Activated CD8-positive, alpha-beta memory T cell treated with anti-CD3 and anti-CD28 coated beads, Interleukin-2, amount 50 U/mL, for 24 hours (primary cell): ENCODE data around the gene FBP1.

Experiments used
- DNase-seq: peaks from one replicate; pipeline ENCODE4 v3.0.0-alpha.2; 2020; ENCODE audit errors: extremely low read depth

The FBP1 gene

GRCh38 chr9:94656200-94656599 is 16.9 kb upstream of the FBP1 start:
- no peak for DNase-seq

- no peak for DNase-seq
Observed at GRCh38 chr9:94655739-94656138, 16.4 kb upstream of the FBP1 start.

GRCh38 chr9:94654165-94654894 is 15.0 kb upstream of the FBP1 start:
- DNase-seq: no peak

- no peak for DNase-seq
Observed at GRCh38 chr9:94650949-94651348, 11.6 kb upstream of the FBP1 start.

GRCh38 chr9:94649100-94649819 is 9.9 kb upstream of the FBP1 start:
- no peak for DNase-seq

- DNase-seq: no peak
Observed at GRCh38 chr9:94648185-94648584, 8.9 kb upstream of the FBP1 start.

GRCh38 chr9:94645901-94646300 is 6.6 kb upstream of the FBP1 start:
- no peak for DNase-seq

GRCh38 chr9:94644543-94644942 is 5.2 kb upstream of the FBP1 start:
- DNase-seq: no peak

- DNase-seq: no peak
Observed at GRCh38 chr9:94643741-94644140, 4.4 kb upstream of the FBP1 start.

- DNase-seq: no peak
Observed at GRCh38 chr9:94643176-94643575, 3.9 kb upstream of the FBP1 start.

GRCh38 chr9:94642501-94642900 is 3.2 kb upstream of the FBP1 start:
- no peak for DNase-seq

- no peak for DNase-seq
Observed at GRCh38 chr9:94639999-94640376, 670 bp upstream of the FBP1 start.

GRCh38 chr9:94638335-94639060 is 820 bp downstream of the FBP1 start:
- DNase-seq: no peak

- no peak for DNase-seq
Observed at GRCh38 chr9:94632737-94633136, 6.6 kb downstream of the FBP1 start.

- DNase-seq: no peak
Observed at GRCh38 chr9:94631599-94631998, 7.7 kb downstream of the FBP1 start.

- no peak for DNase-seq
Observed at GRCh38 chr9:94630833-94631232, 8.5 kb downstream of the FBP1 start.

GRCh38 chr9:94630281-94630680 is 9.0 kb downstream of the FBP1 start:
- no peak for DNase-seq

- DNase-seq: no peak
Observed at GRCh38 chr9:94627287-94627686, 12.0 kb downstream of the FBP1 start.

GRCh38 chr9:94625835-94626234 is 13.5 kb downstream of the FBP1 start:
- no peak for DNase-seq

- no peak for DNase-seq
Observed at GRCh38 chr9:94624629-94625028, 14.7 kb downstream of the FBP1 start.

GRCh38 chr9:94623253-94623652 is 16.1 kb downstream of the FBP1 start:
- no peak for DNase-seq

- DNase-seq: no peak
Observed at GRCh38 chr9:94622087-94622800, 17.1 kb downstream of the FBP1 start.
